Mesendoderm (in vitro differentiated cells): ENCODE data around the gene PHLPP1.

Experiments
- DNase-seq: peaks from one replicate; pipeline ENCODE4 v3.0.0; 2013
- H2AK5ac ChIP-seq: 2 replicates; pipeline ENCODE4 v1.6.1; 2013; ENCODE audit warnings: low read length, inconsistent platforms
- H2BK120ac ChIP-seq: 2 replicates; pipeline ENCODE4 v1.6.1; 2013; ENCODE audit warnings: low read depth, mild to moderate bottlenecking, low read length, moderate library complexity, mixed read lengths
- H2BK15ac ChIP-seq: replicated peaks from 2 replicates; pipeline ENCODE4 v1.6.1; 2013; ENCODE audit warnings: low read depth, mild to moderate bottlenecking, moderate library complexity
- H2BK5ac ChIP-seq: 2 replicates; pipeline ENCODE4 v1.6.1; 2013; ENCODE audit warnings: low read length, inconsistent platforms
- H3K18ac ChIP-seq: 2 replicates; pipeline ENCODE4 v1.6.1; 2013; ENCODE audit warnings: mild to moderate bottlenecking, low read length, mixed read lengths
- H3K23ac ChIP-seq: one replicate; pipeline ENCODE4 v1.6.1; 2013; ENCODE audit warnings: low read length
- H3K27ac ChIP-seq: 2 replicates; pipeline ENCODE4 v1.5.1; 2013; ENCODE audit warnings: low read depth, mild to moderate bottlenecking, inconsistent platforms, low read length, moderate library complexity
- H3K27me3 ChIP-seq: 2 replicates; pipeline ENCODE4 v1.6.1; 2013; ENCODE audit warnings: low read length, control low read depth, mild to moderate bottlenecking, inconsistent platforms; ENCODE audit not compliant: insufficient read depth, poor library complexity
- H3K36me3 ChIP-seq: 2 replicates; pipeline ENCODE4 v1.6.1; 2013; ENCODE audit warnings: low read length, inconsistent platforms; ENCODE audit not compliant: control insufficient read depth, insufficient read depth
- H3K4ac ChIP-seq: one replicate; pipeline ENCODE4 v1.6.1; 2013; ENCODE audit warnings: low read depth, mild to moderate bottlenecking, low read length, moderate library complexity
- H3K4me1 ChIP-seq: 2 replicates; pipeline ENCODE4 v1.6.1; 2013; ENCODE audit warnings: low read depth, low read length, inconsistent platforms; ENCODE audit not compliant: control insufficient read depth
- H3K4me2 ChIP-seq: 2 replicates; pipeline ENCODE4 v1.6.1; 2013; ENCODE audit warnings: low read length
- H3K4me3 ChIP-seq: 2 replicates; pipeline ENCODE4 v1.5.1; 2013; ENCODE audit warnings: mild to moderate bottlenecking, low read length
- H3K56ac ChIP-seq: one replicate; pipeline ENCODE4 v1.6.1; 2013; ENCODE audit warnings: low read length
- H3K79me1 ChIP-seq: 2 replicates; pipeline ENCODE4 v1.6.1; 2013; ENCODE audit warnings: low read length, inconsistent platforms
- H3K79me2 ChIP-seq: 2 replicates; pipeline ENCODE4 v1.6.1; 2013; ENCODE audit warnings: mild to moderate bottlenecking, low read length; ENCODE audit not compliant: control insufficient read depth, insufficient read depth
- H3K9ac ChIP-seq: 2 replicates; pipeline ENCODE4 v1.6.1; 2013; ENCODE audit warnings: low read length, inconsistent platforms
- H4K5ac ChIP-seq: one replicate; pipeline ENCODE4 v1.6.1; 2013; ENCODE audit warnings: low read length
- H4K8ac ChIP-seq: one replicate; pipeline ENCODE4 v1.6.1; 2013; ENCODE audit warnings: low read depth, mild to moderate bottlenecking, control low read depth, low read length, moderate library complexity
- WGBS: extraction: QIAGEN DNeasy Blood & Tissue Kit; methylation state at CpG from one replicate; pipeline ENCODE4 v1.1.7; 2013; ENCODE audit warnings: low lambda C conversion rate, missing lambda C conversion rate; ENCODE audit not compliant: insufficient coverage; ENCODE audit errors: extremely low coverage; 5-methylcytosine and 5-hydroxymethylcytosine counted together

Gene PHLPP1

DNA sequence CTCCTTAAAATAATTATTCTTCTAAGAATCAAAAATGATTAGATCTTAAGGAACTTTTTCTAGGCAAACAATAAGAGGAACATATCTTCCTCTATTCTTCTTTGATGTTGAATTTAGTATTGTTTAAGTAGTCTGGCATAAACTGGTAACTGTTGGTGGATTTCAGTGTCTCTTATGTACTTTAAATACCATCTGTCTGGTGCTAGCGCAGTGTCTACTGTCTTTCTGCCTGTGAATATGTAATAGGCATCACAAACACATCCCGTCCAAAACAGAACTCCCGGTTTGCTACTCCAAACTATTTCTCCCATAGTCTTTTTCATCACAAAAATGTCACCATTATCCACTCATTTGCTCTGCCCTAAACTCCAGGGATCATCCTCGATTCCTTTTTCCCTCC is 281.7 kb downstream of the PHLPP1 start:
- no peaks in the 10 kb centered on the region for H3K79me1 ChIP-seq
- no CpG with 5 or more reads among the region's 4 CpGs for WGBS

DNA sequence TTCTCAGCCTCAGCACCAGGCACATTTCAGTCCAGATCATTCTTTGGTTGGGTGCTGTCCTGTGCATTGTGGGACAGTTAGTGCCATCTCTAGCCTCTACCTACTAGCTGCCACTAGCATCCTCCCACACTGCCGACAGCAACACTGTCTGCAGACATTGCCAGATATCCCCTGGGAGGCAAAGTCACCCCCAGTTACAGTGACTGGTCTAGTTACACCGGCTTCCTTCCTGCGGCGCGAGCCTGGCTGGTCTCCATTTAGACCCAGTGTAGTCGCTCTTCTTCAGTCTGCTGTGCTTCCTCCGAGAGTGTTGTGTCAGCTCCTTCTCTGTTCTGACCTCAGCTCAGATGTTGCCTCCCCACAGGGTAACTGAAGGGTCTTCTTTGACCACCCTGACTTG is 283.1 kb downstream of the PHLPP1 start:
- Histone ChIP-seq H3K79me1 (no peaks in the 10 kb centered on the region), H3K27ac (no peak overlapping the region), H3K56ac (no peak overlapping the region), H2BK15ac (no peak overlapping the region), H3K4me1 (no peaks in the 10 kb centered on the region), H3K4me2 (no peak overlapping the region), H3K9ac (no peak overlapping the region), H3K18ac (no peak overlapping the region), H2AK5ac (no peak overlapping the region), H3K4ac (no peak overlapping the region), H3K4me3 (no peak overlapping the region), H3K27me3 (no peaks in the 10 kb centered on the region), H3K23ac (no peak overlapping the region), H4K5ac (no peak overlapping the region), H2BK5ac (no peak overlapping the region), H3K36me3 (no peaks in the 10 kb centered on the region), H2BK120ac (no peak overlapping the region), H4K8ac (no peak overlapping the region), H3K79me2 (no peaks in the 10 kb centered on the region)
- no peak for DNase-seq
- WGBS = no CpG with 5 or more reads among the region's 7 CpGs

More for the DNA sequence above, 281.7 kb downstream of the PHLPP1 start:
- no peak for DNase-seq
- Histone ChIP-seq H3K36me3 (no peaks in the 10 kb centered on the region), H3K4ac (no peak overlapping the region), H2BK120ac (no peak overlapping the region), H3K4me3 (no peak overlapping the region), H3K4me2 (no peak overlapping the region), H2AK5ac (no peak overlapping the region), H3K23ac (no peak overlapping the region), H3K9ac (no peak overlapping the region), H2BK5ac (no peak overlapping the region), H3K18ac (no peak overlapping the region), H3K27ac (no peak overlapping the region), H2BK15ac (no peak overlapping the region), H3K4me1 (no peaks in the 10 kb centered on the region), H3K56ac (no peak overlapping the region), H3K79me2 (no peaks in the 10 kb centered on the region), H4K8ac (no peak overlapping the region), H3K27me3 (no peaks in the 10 kb centered on the region), H4K5ac (no peak overlapping the region)

GRCh38 chr18:62999392-62999791 is 284.1 kb downstream of the PHLPP1 start:
- DNase-seq = no peak
- Histone ChIP-seq H3K56ac (no peak overlapping the region), H3K9ac (no peak overlapping the region), H3K27ac (no peak overlapping the region), H3K23ac (no peak overlapping the region), H3K27me3 (no peaks in the 10 kb centered on the region), H3K4me2 (no peak overlapping the region), H3K4ac (no peak overlapping the region), H2BK5ac (no peak overlapping the region), H2BK15ac (no peak overlapping the region), H3K36me3 (no peaks in the 10 kb centered on the region), H3K79me2 (no peaks in the 10 kb centered on the region), H2BK120ac (no peak overlapping the region), H3K79me1 (no peaks in the 10 kb centered on the region), H2AK5ac (no peak overlapping the region), H3K4me1 (no peaks in the 10 kb centered on the region), H3K18ac (no peak overlapping the region), H4K8ac (no peak overlapping the region), H4K5ac (no peak overlapping the region), H3K4me3 (no peak overlapping the region)
- no CpG with 5 or more reads among the region's 7 CpGs for WGBS

- Histone ChIP-seq H3K56ac (no peak overlapping the region), H3K36me3 (no peaks in the 10 kb centered on the region), H3K23ac (no peak overlapping the region), H3K79me2 (no peaks in the 10 kb centered on the region), H3K27me3 (no peaks in the 10 kb centered on the region), H2BK5ac (no peak overlapping the region), H3K18ac (no peak overlapping the region), H3K27ac (no peak overlapping the region), H3K4me2 (no peak overlapping the region), H2AK5ac (no peak overlapping the region), H3K4me3 (no peak overlapping the region), H4K8ac (no peak overlapping the region), H3K4me1 (no peaks in the 10 kb centered on the region), H3K79me1 (no peaks in the 10 kb centered on the region), H3K4ac (no peak overlapping the region), H2BK120ac (no peak overlapping the region), H4K5ac (no peak overlapping the region), H2BK15ac (no peak overlapping the region), H3K9ac (no peak overlapping the region)
- DNase-seq = no peak
- no CpG with 5 or more reads among the region's 6 CpGs for WGBS
Measured at GRCh38 chr18:62999921-63000320, 284.6 kb downstream of the PHLPP1 start.

GRCh38 chr18:63000839-63001238 is 285.5 kb downstream of the PHLPP1 start:
- Histone ChIP-seq H3K4ac (no peak overlapping the region), H2BK15ac (no peak overlapping the region), H3K23ac (no peak overlapping the region), H2AK5ac (no peak overlapping the region), H3K79me2 (no peaks in the 10 kb centered on the region), H3K27ac (no peak overlapping the region), H4K8ac (no peak overlapping the region), H3K56ac (no peak overlapping the region), H3K4me3 (no peak overlapping the region), H2BK5ac (no peak overlapping the region), H3K36me3 (no peaks in the 10 kb centered on the region), H3K9ac (no peak overlapping the region), H3K27me3 (no peaks in the 10 kb centered on the region), H2BK120ac (no peak overlapping the region), H3K4me2 (no peak overlapping the region), H3K79me1 (no peaks in the 10 kb centered on the region), H3K18ac (no peak overlapping the region), H3K4me1 (no peaks in the 10 kb centered on the region), H4K5ac (no peak overlapping the region)
- no peak for DNase-seq
- no CpG with 5 or more reads among the region's 8 CpGs for WGBS

DNA sequence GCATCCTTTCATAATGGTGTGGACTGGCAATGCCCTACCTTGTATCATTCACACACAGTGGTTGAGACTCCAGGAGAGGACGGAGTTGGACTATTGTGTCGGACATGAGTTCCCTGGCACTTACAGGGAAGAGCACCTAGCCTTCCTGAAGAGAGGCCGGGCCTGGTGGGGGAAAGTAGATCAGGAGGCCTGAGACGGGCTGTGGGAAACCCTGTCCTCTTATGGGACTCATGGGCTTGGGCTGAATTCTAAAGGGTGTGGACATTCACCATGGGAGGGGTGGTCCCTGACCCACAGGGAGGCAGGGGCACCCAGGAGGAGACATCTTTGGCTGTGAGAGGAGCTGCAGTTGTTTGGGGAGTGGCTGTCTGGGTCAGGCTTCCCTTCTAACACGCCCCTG is 286.5 kb downstream of the PHLPP1 start:
- no peak overlapping the region for H2AK5ac ChIP-seq
- H3K23ac ChIP-seq = no peak overlapping the region

More for the DNA sequence above, 286.5 kb downstream of the PHLPP1 start:
- no peak overlapping the region for H4K8ac ChIP-seq
- H3K9ac ChIP-seq = no peak overlapping the region
- H3K18ac ChIP-seq = no peak overlapping the region
- H3K4ac ChIP-seq = no peak overlapping the region
- H2BK15ac ChIP-seq = no peak overlapping the region
- H3K27ac ChIP-seq = no peak overlapping the region
- no CpG with 5 or more reads among the region's 5 CpGs for WGBS
- no peaks in the 10 kb centered on the region for H3K4me1 ChIP-seq
- no peaks in the 10 kb centered on the region for H3K36me3 ChIP-seq
- H2BK120ac ChIP-seq = no peak overlapping the region
- H3K79me2 ChIP-seq = no peaks in the 10 kb centered on the region
- no peak for DNase-seq
- no peaks in the 10 kb centered on the region for H3K27me3 ChIP-seq
- H3K4me2 ChIP-seq = no peak overlapping the region
- H4K5ac ChIP-seq = no peak overlapping the region
- H2BK5ac ChIP-seq = no peak overlapping the region
- no peak overlapping the region for H3K56ac ChIP-seq
- H3K79me1 ChIP-seq = no peaks in the 10 kb centered on the region
- H3K4me3 ChIP-seq = no peak overlapping the region
